OCI-LY3 (cell line): ENCODE data around the gene JADE2.
"Not testable (repeated sequence)": the region's sequence is repeated elsewhere in the genome, so short reads cannot be mapped to it uniquely, and the experiment has no call there.

Experiments
- H2AFZ ChIP-seq: fragments of 200-600, 300-600 bp; shearing (Covaris generic); 2 replicates; pipeline ENCODE4 v1.6.0; 2014; ENCODE audit warnings: antibody characterized with exemption, low read depth, low read length
- H3K27ac ChIP-seq: fragments of 200-600, 300-600 bp; sonication (generic); 2 replicates; pipeline ENCODE4 v1.5.1; 2014; ENCODE audit warnings: mild to moderate bottlenecking, low read length, moderate library complexity, mixed read lengths
- H3K27me3 ChIP-seq: fragments of 200-600, 300-600 bp; sonication (generic); 2 replicates; pipeline ENCODE4 v1.6.1; 2014; ENCODE audit warnings: low read depth, low read length, mixed read lengths
- H3K36me3 ChIP-seq: fragments of 200-600, 300-600 bp; sonication (generic); replicated peaks from 2 replicates; pipeline ENCODE3; 2014; ENCODE audit warnings: low read depth, low read length, mixed read lengths
- H3K4me1 ChIP-seq: fragments of 300-600, 200-600 bp; sonication (generic); 2 replicates; pipeline ENCODE4 v1.6.1; 2014; ENCODE audit warnings: low read length, mixed read lengths
- H3K4me2 ChIP-seq: fragments of 200-600, 300-600 bp; sonication (generic); 2 replicates; pipeline ENCODE4 v1.6.1; 2014; ENCODE audit warnings: low read length, mixed read lengths
- H3K4me3 ChIP-seq: fragments of 300-600, 200-600 bp; sonication (generic); 2 replicates; pipeline ENCODE4 v1.5.1; 2014; ENCODE audit warnings: antibody characterized with exemption, mild to moderate bottlenecking, low read length, moderate library complexity
- H3K79me2 ChIP-seq: fragments of 300-600, 200-600 bp; shearing (Covaris generic); 2 replicates; pipeline ENCODE4 v1.6.1; 2014; ENCODE audit warnings: mild to moderate bottlenecking, low read length, mixed read lengths
- H3K9ac ChIP-seq: fragments of 300-600, 200-600 bp; shearing (Covaris generic); 2 replicates; pipeline ENCODE4 v1.6.0; 2014; ENCODE audit warnings: mild to moderate bottlenecking, low read length, moderate library complexity
- H3K9me3 ChIP-seq: fragments of 200-600, 300-600 bp; shearing (Covaris generic); 2 replicates; pipeline ENCODE4 v1.6.1; 2014; ENCODE audit warnings: low read length, mixed read lengths; ENCODE audit not compliant: insufficient read depth
- H4K20me1 ChIP-seq: fragments of 200-600, 300-600 bp; sonication (generic); 2 replicates; pipeline ENCODE4 v1.6.1; 2016; ENCODE audit warnings: low read length, mixed read lengths; ENCODE audit not compliant: insufficient read depth
- EZH2phosphoT487 ChIP-seq: fragments of 200-600 bp; shearing (Covaris generic); IDR thresholded peaks from 2 replicates; pipeline ENCODE4 v1.6.1; 2018; ENCODE audit warnings: antibody characterized with exemption, mixed run types, low read depth
- TF ChIP-seq, protein P1 (sequence below): fragments of 200-600, 300-600 bp; sonication (generic); IDR thresholded peaks from 2 replicates; pipeline ENCODE4 v1.5.1; 2014; ENCODE audit warnings: antibody characterized with exemption, low read length, low read depth

Gene JADE2

DNA sequence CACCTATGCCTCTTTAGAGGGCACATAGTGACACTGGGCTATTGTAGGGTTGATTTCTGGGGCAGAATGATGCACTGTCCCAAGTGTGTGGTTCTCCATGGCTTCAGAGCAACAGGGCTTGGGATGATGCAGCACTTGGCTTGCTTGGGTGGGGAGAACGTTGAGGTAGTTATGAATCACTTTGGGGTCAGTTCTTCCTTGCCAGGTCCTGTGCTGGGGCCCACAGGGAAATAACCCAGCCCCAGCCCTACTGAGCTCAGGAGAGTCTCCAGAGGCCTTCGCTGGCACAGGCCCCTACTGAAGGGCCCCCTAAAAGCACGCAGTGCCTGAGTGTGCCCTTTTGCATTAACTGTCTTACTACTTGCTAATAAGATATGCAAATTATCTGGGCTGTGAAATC, 24.2 kb downstream of the JADE2 start:
- TF ChIP-seq, protein P1, sequence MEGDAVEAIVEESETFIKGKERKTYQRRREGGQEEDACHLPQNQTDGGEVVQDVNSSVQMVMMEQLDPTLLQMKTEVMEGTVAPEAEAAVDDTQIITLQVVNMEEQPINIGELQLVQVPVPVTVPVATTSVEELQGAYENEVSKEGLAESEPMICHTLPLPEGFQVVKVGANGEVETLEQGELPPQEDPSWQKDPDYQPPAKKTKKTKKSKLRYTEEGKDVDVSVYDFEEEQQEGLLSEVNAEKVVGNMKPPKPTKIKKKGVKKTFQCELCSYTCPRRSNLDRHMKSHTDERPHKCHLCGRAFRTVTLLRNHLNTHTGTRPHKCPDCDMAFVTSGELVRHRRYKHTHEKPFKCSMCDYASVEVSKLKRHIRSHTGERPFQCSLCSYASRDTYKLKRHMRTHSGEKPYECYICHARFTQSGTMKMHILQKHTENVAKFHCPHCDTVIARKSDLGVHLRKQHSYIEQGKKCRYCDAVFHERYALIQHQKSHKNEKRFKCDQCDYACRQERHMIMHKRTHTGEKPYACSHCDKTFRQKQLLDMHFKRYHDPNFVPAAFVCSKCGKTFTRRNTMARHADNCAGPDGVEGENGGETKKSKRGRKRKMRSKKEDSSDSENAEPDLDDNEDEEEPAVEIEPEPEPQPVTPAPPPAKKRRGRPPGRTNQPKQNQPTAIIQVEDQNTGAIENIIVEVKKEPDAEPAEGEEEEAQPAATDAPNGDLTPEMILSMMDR = no peak
- TF ChIP-seq EZH2phosphoT487 = no peak
- Histone ChIP-seq H2AFZ (no peak overlapping the region), H3K4me3 (no peak overlapping the region), H3K27me3 (no peaks in the 10 kb centered on the region), H4K20me1 (no peaks in the 10 kb centered on the region), H3K4me2 (peak overlapping the region; percentile 45), H3K9me3 (no peaks in the 10 kb centered on the region), H3K4me1 (peaks cover 96% of the 10 kb centered on the region), H3K27ac (peak overlapping the region; percentile 100), H3K36me3 (peaks cover 45% of the 10 kb centered on the region), H3K9ac (peak overlapping the region; percentile 56; the same call in 1 of the 2 replicates), H3K79me2 (peaks cover 68% of the 10 kb centered on the region)

DNA sequence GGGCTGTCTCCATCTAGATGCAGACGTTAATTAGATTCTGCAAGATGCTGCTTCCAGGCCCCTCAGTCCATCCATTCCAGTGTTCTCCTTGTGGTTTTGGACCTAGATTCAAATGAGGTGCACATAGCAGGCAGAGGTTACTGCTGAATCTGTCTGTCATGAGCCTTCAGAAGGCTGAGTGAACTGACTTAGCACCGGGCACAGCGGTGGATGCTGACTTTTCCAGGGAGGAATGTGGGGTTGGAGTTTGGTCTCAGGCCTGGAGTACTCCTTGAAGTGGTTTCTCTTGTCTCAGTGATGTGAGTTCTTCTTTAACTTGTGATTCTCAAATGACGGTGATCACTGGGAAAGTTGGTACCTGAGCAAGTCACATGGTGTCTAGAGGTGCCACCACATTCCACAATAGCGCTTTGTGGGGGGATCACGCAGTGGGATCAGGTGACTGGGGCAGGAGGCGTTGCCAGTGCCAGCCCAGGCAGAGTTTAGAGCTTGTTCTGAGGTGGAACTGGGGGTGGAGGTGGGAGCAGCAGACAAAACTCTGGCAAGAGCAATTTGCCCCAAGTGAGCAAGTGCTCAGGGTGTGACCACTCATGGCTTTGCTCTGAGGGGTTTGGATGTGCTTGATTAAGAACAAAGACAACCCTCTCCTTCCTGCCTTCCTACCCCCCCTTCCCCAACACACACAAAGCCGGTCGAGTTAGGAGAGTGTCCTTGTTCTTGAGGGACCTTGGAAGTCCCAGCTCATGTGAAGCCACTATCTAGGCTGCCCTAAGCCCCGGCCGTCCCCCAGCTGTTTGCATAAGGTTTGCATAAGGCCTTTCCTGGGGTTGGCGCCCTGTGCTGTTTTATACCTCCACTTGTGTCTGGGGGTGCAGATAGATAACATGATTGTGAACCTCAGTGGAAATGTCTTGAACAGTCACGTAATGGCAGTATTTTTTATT, 25.1 kb downstream of the JADE2 start:
- TF ChIP-seq, protein P1 = no peak
- TF ChIP-seq EZH2phosphoT487 = no peak
- Histone ChIP-seq H4K20me1 (no peaks in the 10 kb centered on the region), H3K4me2 (peak overlapping the region; percentile 45), H3K27ac (peak overlapping the region; percentile 100), H3K9me3 (no peaks in the 10 kb centered on the region), H2AFZ (no peak overlapping the region), H3K36me3 (peaks cover 46% of the 10 kb centered on the region), H3K9ac (peak overlapping the region; percentile 56), H3K4me3 (peak overlapping the region; percentile 9; the same call in 1 of the 2 replicates), H3K4me1 (peaks cover 96% of the 10 kb centered on the region), H3K27me3 (no peaks in the 10 kb centered on the region), H3K79me2 (peaks cover 62% of the 10 kb centered on the region)

DNA sequence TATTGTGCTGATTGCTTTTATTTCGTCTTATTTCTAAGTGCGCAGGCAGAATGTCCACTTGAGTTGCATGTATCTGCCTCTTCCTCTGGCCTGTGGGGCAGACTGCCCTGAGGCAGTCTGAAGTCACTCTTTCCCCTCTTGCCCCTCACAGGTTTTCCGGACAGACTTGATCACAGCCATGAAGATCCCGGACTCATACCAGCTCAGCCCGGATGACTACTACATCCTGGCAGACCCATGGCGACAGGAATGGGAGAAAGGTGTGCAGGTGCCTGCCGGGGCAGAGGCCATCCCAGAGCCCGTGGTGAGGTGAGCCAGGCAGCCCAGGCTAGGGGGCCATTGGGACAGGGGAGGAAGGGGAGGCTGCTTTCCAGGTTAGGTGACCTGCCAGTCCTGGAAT, 26.4 kb downstream of the JADE2 start:
- H3K27ac ChIP-seq = peak overlapping the region; percentile 100
- no peaks in the 10 kb centered on the region for H3K27me3 ChIP-seq
- H3K9me3 ChIP-seq = no peaks in the 10 kb centered on the region
- peaks cover 47% of the 10 kb centered on the region for H3K36me3 ChIP-seq
- no peak overlapping the region for H3K4me2 ChIP-seq
- peaks cover 100% of the 10 kb centered on the region for H3K4me1 ChIP-seq
- peaks cover 64% of the 10 kb centered on the region for H3K79me2 ChIP-seq
- H2AFZ ChIP-seq = no peak overlapping the region
- H3K4me3 ChIP-seq = no peak overlapping the region
- TF ChIP-seq, protein P1 = no peak
- TF ChIP-seq EZH2phosphoT487 = no peak
- no peaks in the 10 kb centered on the region for H4K20me1 ChIP-seq
- H3K9ac ChIP-seq = no peak overlapping the region

DNA sequence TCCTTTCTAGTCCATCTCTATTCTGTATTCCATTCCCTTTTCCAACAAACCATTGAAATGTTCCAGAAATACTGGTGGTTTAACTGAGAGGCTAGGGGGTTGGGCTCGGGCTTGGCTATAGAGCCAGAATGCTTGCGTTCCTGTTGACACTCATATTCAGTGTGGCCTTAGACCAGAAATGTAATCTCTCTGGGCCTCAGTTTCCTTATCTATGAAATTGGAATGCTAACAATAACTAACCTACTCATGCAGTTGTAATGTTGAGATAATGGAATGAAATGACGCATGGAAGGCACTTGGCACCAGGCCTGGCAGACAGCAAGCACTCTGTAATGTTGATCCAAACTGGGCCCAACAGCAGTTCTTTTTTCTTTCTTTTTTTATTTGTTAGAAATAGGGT, 26.8 kb downstream of the JADE2 start:
- Histone ChIP-seq H3K79me2 (peaks cover 61% of the 10 kb centered on the region), H4K20me1 (no peaks in the 10 kb centered on the region), H3K4me3 (no peak overlapping the region), H3K9ac (no peak overlapping the region), H3K4me2 (no peak overlapping the region), H3K27ac (peak overlapping the region; percentile 100), H3K9me3 (no peaks in the 10 kb centered on the region), H3K4me1 (peaks cover 96% of the 10 kb centered on the region), H2AFZ (no peak overlapping the region), H3K27me3 (no peaks in the 10 kb centered on the region), H3K36me3 (peaks cover 47% of the 10 kb centered on the region)
- TF ChIP-seq, protein P1 = no peak

DNA sequence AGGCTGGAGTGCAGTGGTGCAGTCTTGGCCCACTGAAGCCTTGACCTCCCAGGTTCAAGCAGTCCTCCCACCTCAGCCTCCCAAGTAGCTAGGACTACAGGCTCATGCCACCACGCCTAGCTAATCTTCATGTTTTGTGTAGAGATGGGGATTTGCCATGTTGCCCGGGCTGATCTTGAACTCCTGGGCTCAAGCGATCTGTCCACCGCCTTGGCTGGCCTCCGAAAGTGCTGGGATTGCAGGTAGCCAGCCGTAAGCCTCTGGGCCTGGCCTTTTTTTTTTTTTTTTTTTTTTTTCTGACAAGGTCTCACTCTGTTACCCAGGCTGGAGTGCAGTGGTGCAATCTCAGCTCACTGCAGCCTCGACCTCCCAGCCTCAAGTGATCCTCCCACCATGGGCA, 27.2 kb downstream of the JADE2 start:
- peaks cover 43% of the 10 kb centered on the region for H3K36me3 ChIP-seq

More for the DNA sequence above, 27.2 kb downstream of the JADE2 start:
- H3K27me3 ChIP-seq, H3K9me3 ChIP-seq, H2AFZ ChIP-seq, H3K4me3 ChIP-seq, H4K20me1 ChIP-seq: not testable (repeated sequence)
- peak overlapping the region; percentile 97; the same call in 1 of the 2 replicates for H3K9ac ChIP-seq
- H3K79me2 ChIP-seq = peaks cover 57% of the 10 kb centered on the region
- peak overlapping the region; percentile 100 for H3K27ac ChIP-seq
- 0 out of 2 replicates have a peak overlapping the region, but pooled peaks have one; percentile 24 for H3K4me2 ChIP-seq
- peaks cover 92% of the 10 kb centered on the region for H3K4me1 ChIP-seq
